NCI-H146 treated with DMSO at 0.1 percent for 48 hours (cell line): ENCODE measurements around the gene IQSEC1.

Source experiments
- DNase-seq: peaks from one replicate; lab custom pipeline; 2025; ENCODE audit not compliant: unreplicated experiment; lab: John Stamatoyannopoulos, UW

IQSEC1 gene

GRCh38 chr3:13085846-13086179 is 12.6 kb upstream of the IQSEC1 start:
- no peak for DNase-seq

- no peak for DNase-seq
Measured at GRCh38 chr3:13085081-13085845, 12.0 kb upstream of the IQSEC1 start.

DNA sequence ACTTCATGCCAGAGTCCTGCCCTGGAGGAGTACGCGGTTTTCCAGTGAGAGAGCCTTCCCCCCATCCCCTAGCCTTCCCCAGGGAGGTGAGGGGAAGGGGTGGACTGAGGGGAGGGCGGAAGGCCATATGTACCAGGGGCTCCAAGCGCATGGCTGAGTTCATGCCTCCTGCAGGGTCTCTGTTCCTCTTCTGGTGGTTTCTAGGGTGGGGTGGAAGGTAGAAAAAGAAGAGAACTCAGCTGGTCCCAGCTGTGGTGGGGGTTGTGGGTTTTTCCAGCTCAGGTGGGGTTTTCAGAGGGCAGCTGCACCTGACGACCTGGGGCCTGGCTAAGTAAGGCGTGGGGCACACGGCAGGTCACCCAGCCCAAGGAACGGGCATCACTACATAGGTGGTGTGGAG is 10.7 kb upstream of the IQSEC1 start:
- DNase-seq: no peak

DNA sequence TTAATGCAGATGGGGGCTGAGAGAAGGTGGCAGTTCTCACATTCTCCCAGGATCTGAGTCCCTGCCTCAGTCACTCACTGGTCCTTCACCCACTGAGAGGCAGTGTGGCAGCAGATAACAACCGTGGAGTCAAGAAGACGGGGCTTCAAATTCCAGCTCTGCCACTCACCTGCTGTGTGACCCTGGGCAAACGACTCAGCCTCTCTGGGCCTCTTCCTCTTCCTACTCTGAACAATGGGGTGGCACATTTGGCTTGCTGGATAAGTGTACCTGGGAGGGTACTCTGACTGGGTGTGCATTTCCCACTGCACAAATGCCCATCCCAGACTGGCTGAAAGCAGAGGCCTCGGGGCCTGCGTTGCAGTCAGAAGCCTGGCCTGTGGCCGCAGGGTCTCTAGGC is 10.0 kb upstream of the IQSEC1 start:
- DNase-seq: no peak

- DNase-seq: no peak
Measured at GRCh38 chr3:13082677-13083076, 9.4 kb upstream of the IQSEC1 start.

GRCh38 chr3:13081603-13082360 is 8.6 kb upstream of the IQSEC1 start:
- DNase-seq: no peak

DNA sequence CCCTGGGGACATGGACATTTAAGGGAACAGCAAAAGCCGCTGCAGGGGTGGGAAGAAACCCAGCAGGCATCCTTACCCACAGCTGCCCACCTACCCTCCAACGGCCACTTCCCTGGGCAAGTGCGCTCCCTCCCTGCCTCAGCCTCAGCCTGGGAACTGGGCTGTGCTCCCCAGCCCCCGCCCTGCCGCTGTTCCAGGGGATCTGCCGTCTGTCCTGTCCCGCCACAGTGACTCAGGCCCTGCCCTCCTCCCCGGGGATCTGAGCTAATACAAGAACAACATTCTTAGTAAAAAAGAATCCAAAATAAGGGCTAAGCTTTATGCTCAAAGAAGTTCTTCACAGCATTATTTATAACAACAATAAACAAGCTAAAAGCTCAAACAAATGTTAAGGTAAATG is 7.4 kb upstream of the IQSEC1 start:
- DNase-seq: no peak

DNA sequence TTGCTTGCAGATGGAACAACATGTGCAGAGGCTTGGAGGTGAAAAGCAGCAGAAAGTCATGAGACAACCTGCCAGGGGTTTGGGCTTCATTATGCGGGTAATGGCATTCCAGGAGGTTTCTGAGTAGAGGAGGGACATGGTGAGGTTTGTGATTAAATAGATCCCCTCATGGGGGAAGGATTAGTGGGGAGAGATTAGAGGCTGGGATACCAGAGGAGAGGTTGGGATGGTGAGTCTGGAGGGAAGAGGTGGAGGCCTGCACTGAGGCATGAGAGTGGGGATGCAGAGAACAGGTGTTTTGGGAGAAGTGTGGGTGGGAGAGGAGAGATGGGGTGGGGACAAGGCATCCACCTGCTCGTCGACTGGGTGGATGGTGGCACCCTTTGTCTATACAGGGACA is 6.8 kb upstream of the IQSEC1 start:
- no peak for DNase-seq

DNA sequence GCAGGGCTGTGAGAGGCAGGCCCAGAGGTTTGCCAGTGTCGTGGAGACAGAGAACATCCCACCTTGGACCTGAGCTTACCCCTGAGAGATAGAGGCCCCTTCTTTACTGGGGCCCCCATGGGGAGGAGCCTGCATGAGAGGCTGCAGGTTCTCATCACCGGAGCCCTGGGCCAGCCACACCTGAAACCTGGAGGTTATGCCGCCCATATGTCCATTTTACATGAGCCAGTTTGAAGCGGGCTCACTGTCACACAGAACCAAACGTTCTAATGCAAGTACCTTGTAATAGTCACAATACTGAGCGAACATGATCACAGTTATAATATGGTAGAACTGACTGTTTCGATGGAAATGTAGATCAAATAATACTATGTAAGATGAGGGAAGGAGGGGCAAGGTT is 6.3 kb upstream of the IQSEC1 start:
- no peak for DNase-seq

- no peak for DNase-seq
Measured at GRCh38 chr3:13079051-13079450, 5.8 kb upstream of the IQSEC1 start.

DNA sequence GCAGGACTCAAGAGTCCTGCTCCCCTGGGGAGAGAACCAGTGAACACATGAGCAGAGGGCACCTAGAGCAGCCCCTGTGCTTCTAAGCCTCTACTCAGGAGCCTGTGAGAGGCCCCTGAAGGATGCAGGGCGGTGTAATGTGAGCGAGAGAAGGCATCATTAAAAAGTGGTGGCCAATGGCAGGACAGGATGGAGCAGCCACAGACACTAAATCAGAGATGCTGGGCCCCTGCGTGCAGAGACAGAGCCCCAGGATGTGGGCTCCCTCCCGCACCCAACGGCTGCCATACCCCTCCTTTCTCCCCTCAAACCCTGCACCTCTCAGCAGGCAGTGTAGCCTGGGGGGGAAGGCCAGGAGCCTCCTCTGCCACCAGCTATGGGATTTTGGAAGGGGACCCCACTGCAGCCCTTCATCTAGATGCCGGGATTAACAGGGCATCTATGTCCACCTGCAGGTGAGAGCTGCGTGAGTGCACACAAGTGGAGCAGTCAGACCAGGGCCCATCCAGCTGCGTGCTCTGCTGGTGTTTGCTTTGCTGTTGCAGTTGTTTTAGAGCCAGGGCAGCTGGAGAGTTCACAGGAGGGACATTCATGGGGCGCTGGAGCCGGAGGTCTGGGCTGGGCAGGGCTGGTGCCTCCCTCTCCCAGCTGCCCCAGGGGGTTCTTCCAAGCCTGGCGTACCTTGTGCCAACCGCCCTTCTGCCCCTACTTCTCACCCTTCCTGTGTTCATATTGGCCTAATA is 5.1 kb upstream of the IQSEC1 start:
- peak; percentile 27 for DNase-seq

- peak; percentile 13 for DNase-seq
Measured at GRCh38 chr3:13077431-13078162, 4.4 kb upstream of the IQSEC1 start.

DNA sequence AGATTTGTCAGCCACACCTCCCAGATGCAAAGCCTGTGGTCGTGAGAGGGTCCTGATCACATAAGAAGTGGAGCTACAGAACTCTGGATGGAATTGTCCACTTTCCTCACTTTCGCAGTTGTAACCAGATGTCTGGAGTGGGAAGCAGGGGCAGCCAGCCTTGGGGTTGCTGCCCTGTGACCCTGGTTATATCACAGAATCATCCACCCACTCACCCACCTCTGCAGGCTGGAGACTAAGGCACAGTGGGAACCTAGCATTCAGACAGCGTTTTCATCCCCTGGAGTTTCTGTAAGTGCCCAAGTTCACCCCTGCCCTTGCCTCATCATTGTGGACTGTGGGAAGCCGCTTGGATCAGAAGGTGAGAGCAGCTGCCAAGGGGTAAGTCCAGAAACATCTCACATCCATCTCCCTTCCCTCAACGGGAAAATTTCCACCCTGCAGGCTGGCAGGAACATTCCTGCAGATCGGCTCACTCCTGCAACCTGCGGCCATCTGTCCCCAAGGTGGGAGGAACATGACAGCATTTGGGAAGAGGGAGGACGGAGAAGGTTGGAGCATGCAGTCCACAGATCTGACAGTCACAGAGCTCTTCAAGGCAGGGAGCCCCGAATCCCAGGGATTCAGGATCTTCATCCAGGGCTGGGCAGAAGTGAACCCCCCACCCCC is 2.9 kb upstream of the IQSEC1 start:
- DNase-seq: no peak

GRCh38 chr3:13075318-13075717 is 2.1 kb upstream of the IQSEC1 start:
- no peak for DNase-seq

- DNase-seq: no peak
Measured at GRCh38 chr3:13074006-13074375, 762 bp upstream of the IQSEC1 start.

DNA sequence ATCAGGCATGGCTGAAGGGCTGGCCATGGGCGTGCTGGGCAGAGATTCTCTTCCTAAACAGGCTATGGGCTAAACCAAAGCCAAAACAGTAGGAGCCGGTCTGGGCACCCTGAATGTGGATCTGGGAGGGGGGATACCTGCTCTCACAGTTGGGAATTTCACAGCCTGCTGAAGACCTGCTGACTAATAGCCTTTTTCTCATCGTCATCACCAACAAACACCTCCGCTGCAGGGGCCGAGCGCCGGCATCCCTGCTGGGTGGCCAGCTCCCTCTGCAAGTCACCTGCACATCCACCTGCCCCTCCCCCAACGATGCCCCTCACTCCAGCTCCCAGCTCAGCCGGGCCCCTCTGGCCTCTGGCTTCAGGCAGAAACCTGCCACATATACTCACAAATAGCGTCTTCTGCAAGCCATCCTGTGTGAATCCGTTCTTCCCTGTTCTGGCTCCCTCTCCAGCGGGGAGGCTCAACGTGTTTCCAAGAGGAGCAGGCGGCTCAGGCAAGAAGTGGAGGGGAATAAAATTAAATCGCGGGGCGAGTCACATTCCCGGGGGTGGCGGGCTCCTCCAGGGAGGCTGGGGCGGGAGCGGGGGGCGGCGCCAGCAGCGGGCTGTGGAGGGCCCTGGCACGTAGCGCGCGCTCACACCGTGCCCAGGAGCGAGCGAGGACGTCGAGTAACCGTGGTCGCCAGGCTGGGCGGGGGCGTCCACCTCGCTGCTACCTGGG is 466 bp downstream of the IQSEC1 start:
- peak; percentile 60 for DNase-seq

DNA sequence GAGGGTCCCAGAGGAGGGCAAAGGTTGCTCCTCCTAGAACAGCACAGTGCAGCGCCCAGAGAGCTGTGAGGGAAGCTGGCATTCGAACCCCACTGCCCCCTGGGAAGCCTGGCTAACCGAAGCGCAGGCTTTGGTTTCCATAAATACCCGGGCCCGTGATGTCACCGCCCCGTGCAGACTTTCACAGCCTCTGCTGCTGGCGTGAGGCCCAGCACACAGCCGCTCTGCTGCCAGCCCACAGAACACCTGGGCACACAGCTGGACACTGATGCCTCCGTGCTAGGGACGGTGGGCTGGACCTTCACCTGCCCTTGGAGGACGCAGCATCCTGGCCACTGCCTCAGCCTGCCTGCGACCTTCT is 1.0 kb downstream of the IQSEC1 start:
- peak; percentile 31 for DNase-seq

DNA sequence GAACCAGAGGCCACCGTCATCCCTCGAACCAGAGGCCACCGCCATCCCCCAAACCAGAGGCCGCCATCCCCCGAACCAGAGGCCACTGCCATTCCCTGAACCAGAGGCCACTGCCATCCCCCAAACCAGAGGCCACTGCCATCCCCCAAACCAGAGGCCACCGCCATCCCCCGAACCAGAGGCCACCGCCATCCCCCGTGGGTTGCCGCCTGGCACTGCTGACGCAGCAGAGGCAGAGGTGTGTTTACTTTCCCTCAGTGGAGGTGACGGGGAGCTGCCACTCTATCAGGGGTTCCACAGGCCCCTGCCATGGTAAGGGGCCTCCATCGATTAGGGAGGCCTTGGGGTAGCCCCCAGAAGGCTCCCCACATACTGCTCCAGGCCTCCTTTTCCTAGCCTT is 1.5 kb downstream of the IQSEC1 start:
- DNase-seq: no peak

DNA sequence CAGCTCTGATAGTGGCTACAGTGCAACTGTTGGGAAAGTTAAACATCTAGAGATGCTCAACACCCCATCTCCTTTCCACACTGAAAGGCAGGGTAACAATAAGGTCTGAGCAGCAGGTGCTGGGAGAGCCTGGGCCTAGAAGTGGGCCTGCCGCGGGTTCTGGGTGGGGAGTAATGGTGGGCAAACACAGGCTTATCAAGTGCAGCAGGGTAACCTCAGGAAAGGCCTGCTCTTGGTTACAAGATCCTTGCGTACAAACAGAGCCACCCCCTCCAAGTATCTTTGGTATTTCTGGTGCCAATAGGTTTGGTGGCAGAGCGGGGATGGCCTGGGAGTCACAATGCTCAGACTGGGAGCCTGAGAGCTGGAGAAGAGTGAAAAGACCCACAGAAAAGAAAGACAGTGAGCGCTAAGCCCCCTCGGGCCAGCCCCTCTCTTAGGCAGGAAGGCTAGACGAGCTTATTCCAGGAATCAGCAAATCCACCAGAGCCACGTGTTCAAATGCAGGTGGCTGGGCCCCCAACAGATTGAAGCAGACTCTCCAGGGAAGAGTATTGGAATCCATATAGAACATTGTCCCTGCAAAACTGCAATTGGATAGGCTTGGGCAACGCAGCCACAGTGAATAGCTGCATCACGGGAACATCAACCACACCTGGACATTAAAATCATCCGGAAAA is 2.7 kb downstream of the IQSEC1 start:
- DNase-seq: no peak

- no peak for DNase-seq
Measured at GRCh38 chr3:13069495-13069894, 3.7 kb downstream of the IQSEC1 start.
